Daoy (cell line): ENCODE results near the gene QSOX2. TPM values are rescaled to one million over a fixed set of nuclear protein-coding genes. Genes with fewer than 3 reads are reported as not detected.

Source experiments
- DNase-seq: peaks from one replicate; pipeline ENCODE4 v3.0.0-alpha.2; 2015; ENCODE audit warnings: low read depth
- total RNA-seq: library from RNA; depleted of rRNA; stranded (reverse); fragments of >200 nt; shearing (Covaris generic); gene quantifications from 2 replicates; pipeline ENCODE4 v1.2.3, GENCODE V29; 2014

QSOX2 gene
- total RNA-seq, 1 experiment from 2014 or later = 30.3 TPM

DNA sequence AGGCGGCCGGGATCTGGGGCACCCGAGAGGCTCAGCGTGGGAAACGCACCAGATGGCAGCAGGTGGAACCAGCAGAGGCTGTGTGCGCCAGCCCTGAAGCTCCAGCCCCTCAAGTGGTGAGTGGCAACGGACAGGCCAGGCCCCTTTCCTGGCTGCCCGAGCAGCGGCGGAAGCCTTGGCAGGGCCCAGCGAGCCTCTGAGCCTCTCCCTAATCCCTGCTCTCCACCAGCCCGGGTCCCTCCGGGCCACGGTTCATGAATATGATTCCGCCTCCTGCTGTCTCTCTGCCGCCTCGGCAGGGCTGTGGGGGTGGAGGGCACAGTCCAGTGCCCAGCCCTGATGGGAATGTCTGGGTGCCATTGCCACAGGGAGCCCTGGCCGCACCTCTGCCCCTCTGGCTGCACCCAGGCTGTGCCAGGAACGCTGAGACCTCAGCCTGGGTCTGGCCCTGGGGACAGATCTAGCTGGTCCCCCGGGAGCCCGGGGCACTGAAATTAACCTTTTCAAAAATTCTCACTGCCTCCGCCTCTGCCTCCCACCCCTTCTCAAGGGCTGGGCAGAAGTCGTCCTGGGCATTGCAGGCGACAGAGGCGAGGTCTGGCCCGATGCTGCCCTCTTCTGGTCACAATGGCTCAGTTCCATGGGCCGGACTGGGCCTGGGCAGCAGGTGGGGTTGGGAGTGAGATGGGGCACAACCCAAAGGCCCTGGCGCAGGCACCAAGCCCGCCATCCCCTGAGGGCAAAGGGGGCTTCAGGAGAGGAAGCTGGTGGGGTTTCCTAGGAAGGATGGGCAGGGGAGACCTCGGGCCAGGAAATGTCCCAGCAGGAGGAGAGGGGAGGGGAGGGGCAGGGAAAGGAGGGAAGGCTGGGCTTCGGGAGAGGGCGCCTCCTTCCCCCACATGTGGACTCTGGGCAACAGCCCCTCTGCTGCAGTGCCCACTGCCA lies 38.0 kb upstream of the QSOX2 start:
- peak; percentile 89 for DNase-seq

DNA sequence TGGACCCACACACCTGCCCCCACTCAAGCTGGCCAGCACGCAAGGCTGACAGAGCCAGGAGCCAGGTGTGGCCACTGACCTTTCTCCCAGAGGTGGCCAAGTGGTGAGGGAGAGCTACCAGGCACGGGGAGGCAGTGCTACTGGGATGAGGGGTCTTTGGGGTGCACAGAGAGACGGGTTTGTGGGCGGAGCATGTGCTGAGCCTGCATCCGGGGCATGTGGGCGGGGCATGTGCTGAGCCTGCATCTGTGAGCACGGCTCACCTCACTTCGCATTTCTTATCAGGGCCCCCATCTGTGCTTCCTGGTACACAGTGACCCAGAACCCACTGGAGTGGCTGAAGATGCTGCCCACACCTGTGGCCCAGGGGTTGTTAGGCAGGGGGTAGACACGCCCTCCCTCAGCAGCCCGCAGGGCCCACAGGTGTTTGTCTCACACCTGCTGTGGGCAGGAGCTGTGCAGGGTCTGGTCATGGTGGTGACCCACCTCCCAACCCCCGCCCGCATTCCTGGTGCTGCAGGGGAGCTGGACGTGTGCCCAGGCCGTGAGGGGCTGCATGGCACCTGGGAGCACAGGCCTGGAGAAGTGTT lies 36.8 kb upstream of the QSOX2 start:
- DNase-seq = no peak

DNA sequence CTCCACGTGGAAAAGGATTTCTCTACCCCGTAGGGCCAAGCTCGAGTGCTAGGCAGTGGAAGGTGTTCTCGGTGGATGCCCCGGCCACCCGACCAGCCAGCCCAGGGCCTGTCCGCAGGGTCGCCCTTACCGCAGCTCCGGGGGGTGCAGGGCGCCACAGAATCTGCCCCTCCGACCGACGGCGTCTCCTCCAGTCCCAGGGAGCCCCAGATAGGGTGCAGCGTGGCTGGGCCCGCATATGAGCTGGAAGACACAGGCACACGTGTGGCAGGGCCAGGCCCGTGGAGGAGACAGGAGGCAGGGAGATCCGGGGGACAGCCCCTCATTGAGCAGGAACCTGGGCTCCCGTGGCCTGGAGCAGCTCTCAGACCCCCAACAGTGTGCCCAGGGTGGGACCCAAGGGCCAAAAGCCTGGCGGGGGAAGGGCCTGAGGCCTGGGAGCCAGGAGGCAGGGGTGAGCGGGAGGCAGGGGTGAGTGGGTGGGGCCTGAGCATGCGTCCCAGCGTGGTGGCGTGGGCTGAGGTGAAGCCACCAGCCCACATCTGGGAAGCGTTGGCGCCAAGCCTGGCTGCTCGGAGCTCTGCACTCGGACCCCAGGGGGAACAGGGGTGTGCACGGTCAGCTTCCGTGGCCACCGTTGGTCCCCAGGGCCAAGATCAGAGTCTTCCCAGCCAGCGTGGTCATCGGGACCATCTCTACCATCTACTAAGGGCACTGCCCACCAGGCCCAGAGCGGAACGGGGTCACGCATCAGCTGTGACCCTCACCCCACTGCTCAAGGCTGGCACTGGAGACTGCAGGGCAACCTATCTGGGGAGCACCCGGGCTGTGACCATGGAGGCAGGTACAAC lies 36.0 kb upstream of the QSOX2 start:
- DNase-seq = no peak

GRCh38 chr9:136280535-136281315 lies 35.1 kb upstream of the QSOX2 start:
- no peak for DNase-seq

- no peak for DNase-seq
Measured at GRCh38 chr9:136279471-136279870, 33.9 kb upstream of the QSOX2 start.

DNA sequence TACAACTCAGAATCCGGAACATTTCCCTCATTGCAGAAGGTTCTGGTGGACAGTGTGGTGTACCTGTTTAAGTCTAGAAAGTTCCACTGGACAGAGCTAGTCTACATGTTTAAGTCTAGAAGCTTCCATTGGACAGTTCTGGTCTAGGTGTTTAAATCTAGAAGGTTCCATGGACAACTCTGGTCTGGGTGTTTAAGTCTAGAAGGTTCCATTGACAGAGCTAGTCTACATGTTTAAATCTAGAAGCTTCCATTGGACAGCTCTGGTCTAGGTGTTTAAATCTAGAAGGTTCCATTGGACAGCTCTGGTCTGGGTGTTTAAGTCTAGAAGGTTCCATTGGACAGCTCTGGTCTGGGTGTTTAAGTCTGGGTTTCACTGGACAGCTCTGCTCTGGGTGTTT lies 33.3 kb upstream of the QSOX2 start:
- no peak for DNase-seq

GRCh38 chr9:136278221-136278620 lies 32.6 kb upstream of the QSOX2 start:
- no peak for DNase-seq

- no peak for DNase-seq
Measured at GRCh38 chr9:136277746-136278145, 32.1 kb upstream of the QSOX2 start.

DNA sequence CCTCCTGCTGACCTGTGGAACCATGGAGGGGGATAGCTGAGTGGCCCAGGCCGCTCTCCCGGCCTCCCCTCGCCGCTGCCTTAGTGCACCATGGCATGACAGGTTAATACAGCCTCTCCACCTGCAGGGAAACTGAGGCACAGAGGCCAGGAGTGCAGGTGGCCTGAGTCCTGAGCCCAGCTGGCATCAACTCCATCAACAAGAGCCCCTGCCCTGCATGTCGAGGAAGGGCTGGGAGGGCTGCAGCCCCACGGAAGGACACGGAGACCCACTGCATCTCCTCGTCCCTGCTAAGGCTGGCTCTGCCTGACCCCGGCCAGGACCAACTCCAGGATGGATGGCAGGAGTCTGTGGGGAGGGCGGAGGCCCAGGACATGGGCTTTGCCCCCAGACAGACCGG lies 31.1 kb upstream of the QSOX2 start:
- DNase-seq = no peak

- peak; percentile 37 for DNase-seq
Measured at GRCh38 chr9:136275655-136276429, 30.2 kb upstream of the QSOX2 start.

DNA sequence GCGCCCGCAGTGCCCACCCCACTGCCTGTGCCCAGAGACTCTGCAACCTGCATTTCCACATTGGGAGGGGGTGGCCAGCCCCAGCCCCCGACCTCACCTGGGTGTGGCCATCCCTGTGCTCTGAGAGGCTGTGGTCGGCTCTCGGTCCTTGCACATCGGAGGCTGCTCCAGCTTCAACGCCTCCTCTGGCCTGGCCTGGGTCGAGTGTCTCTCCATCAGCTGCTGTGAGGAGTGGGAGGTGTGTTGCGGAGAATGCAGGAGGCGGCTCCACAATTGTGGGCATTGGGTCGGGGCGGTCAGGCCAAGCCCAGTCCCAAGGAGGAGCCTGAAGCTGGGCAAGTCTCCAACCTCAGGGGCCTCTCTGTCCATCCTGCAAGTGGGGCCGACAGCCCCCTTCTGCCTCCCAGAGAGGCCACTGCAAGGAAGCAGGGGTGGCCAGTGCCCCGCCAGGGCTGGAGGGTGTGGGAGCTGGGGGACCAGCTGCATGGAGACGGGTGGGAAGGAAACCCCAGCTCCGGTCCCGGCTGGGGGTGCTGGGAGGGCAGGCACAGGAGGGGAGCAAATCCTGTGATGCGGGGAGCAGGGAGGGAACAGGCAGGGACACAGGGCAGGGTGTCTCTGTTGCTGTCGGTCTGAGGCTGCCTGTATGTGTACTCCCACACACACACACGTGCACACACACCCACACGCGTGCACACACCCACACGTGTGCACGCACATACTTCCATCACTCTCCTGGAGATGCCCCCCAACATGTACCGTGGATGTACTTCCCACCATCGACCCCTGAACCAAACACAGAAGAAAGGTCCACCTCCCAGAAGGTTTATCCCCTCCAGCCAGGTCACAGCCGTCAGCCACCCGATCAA lies 29.4 kb upstream of the QSOX2 start:
- no peak for DNase-seq

GRCh38 chr9:136273921-136274785 lies 28.5 kb upstream of the QSOX2 start:
- no peak for DNase-seq

DNA sequence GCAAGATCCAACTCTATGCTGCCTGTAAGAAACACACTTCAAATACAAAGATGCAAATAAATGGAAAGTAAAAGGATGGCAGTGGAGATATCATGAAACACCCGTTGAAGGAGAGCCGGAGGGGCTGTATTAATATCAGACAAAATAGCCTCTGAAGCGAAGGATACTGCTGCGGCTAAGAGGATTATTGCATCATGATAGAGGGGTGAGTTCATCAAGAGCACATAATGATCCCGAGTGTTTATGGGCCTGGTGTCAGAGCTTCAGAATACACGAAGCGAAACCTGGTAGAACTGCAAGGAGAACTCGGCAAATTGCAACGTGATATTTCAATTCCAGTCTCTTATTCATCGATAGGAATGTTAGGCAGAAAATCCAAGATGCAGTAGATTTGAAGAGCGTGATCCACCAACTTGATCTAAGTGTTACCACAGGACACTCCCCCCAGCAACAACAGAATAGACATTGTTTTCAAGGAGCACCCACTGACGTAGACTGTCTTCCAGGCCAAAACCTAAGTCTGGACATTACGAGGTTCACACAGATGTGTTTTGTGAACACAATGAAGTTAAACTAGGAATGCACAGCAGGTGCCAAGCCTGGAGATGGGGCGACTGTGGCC lies 27.7 kb upstream of the QSOX2 start:
- no peak for DNase-seq

GRCh38 chr9:136270173-136270705 lies 24.6 kb upstream of the QSOX2 start:
- no peak for DNase-seq

GRCh38 chr9:136268735-136269134 lies 23.1 kb upstream of the QSOX2 start:
- no peak for DNase-seq

DNA sequence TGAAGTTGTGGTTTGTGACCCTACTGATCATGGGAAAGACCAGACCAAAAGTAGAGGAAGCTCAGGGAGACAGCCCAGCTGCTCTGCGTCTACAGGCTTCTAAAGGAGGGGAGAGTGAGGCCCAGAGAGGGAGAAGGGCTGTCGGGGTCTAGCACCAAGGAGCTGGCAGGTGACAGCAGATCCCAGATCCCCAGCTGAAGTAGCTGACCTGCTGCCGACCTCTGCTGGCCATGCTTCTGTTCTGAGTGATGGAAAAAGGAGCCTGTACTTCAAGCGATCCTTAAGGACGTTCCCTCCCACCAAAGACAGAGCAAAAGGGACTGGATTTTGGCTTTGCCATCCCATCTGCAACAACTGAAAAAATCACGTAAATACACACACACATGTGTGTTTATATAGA lies 22.7 kb upstream of the QSOX2 start:
- DNase-seq = no peak

DNA sequence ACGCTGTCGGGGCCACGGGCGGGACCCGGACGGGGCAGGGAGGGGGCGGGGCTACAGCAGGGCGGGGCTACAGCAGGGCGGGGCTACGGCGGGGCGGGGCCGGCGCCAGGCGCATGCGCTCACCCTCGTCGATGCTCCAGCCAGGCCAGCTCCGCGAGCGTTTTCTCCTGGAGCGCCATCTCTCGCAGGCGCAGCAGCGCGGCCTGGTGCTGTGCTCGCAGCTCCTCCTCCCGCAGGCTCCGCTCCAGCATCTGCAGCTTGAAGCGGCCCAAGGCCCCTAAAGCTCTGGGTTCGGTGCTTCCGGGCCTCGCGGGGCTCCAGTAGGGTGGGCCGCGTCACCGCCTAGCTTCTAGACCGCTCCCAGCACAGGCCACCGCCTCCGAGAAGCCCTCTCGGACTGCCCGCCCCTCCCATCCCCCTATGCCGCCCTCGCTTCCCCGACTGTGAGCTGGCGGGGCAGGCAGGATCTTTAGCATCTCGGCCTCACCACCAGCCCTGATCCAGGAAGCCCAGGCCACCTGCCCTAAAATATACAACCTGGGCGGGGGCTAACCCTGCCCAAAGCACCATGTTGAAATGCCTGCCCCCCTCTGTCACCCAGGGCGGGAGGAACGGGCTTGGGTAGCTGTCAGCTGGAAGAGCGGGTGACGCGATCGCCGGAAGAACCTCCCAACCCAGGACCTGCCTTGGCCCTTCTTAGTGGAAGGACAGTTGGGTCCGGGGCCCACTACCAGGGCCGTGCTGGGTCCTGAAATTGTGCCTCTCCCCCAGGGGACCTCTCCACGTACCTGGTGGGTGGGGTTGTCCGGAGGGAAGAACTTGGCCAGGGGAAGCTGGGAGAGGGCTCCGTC lies 21.9 kb upstream of the QSOX2 start:
- DNase-seq = peak; percentile 92
